ENCODE data around the gene MAD2L2.

The MAD2L2 gene

DNA sequence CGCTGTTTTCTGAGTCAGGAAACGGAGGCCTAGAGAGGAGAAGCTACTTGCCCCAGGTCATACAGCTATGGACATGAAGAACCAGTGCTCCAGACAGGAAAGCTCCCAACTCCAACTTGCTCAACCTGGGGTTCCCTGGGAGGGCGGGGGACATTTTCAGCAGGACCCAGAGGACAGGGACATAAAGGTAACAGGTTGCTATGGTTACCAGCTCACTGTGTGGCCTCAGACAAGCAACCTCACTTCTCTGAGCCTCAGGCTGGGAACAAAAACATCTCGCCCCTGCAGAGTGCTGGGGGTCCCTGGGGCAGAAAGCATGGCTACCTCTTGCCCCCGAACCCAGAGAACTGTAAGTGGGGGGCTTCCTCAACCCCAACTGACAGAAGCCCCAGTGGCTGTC, 42.8 kb downstream of the MAD2L2 start:
- DNase-seq (ENCODE audit: low read depth in 1 of 2, low spot score in 1 of 2), result no peak

DNA sequence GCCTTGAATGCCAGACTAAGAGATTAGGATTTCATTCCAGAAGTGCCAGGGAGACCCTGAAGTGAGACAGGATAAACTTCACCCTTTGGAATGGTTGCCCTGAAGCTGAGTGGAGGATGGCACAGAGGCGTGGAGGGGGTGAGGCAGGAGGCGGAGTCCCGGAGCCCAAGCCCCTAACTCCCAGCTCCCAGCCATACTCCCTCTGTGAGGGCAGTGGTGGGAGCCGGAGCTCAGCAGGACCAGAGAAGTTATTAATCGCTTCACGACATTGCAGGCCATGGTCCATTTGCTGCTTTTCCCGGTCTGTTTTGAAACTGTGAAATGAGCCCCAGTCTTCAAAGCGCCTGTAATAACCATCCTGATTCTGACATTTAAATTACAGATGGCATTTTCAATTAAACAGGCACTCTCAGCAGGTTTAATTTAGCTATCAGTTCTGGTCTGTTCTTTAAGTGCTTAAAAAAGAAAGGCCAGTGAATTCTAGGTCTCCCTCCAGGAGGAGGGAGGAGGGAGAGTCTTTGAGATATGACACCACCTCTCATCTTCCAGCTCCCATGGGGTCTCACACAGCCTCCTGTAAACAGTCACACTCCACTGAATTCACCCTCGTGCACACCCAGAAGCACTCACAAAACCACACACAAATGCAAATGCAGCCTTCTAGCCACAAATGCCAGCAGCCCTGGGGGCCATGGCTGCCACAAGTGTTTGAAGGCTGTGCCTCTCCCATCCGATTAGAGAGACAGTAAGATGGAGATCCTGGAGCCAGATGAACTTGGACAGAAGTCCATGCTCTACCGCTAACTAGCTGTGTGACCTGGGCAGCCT, 46.4 kb downstream of the MAD2L2 start:
- DNase-seq (ENCODE audit: low read depth in 1 of 2, low spot score in 1 of 2), result no peak

DNA sequence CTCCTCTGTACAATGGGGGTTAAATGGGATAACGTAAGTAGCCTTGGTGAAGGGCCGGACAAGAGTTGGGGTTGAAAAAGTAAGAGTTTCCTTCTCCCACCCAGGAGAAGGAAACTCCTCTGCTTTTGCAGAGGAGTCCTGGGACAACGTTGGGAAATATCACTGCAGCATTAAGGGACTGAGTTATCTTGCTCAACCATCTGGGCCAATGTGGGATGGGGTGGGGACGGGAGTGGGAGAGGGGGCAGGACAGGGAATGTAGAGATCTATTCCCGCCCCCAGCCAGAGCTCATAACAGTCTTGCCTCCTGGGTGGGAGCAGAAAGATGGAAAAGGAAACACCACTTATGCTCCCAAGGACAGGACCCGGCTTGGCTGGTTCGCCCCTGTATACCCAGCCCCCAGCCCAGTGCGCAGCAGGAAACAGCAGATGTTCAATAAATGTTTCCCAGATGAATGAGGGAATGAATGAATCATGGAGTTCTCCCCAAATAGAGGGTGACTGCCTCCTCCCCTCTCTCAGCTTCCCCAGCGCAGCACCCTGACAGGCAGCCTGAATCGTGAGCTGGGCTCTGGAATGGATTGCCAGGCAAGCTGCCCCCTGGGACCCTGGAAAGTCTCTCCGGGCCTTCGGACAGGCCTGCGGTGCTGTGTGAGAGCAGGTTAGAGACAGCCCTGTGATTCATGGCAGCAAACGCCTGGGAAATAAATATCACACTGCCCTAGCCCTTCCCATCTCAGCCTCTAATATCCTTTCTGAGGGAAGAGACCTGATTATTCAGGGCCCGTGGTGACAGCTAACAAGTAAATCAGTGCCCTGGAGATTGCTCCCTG, 51.5 kb downstream of the MAD2L2 start:
- no peak for DNase-seq (ENCODE audit: low read depth in 1 of 2, low spot score in 1 of 2)

DNA sequence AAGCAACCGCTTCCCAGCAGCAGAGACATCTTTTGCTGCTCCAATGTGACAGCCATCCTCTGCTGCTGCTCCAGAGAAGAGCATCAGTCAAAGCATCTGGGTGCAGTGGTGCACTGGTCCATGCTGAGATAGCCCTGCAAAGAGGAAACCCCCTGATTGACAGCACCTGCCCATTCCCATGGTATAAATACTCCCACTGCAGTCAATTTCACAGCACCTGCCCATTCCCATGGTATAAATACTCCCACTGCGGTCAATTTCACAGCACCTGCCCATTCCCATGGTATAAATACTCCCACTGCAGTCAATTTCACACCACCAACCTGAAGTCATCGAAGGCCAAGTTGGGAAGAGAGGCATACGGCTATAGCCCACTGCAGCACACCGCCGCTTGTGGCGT, 52.2 kb downstream of the MAD2L2 start:
- DNase-seq (ENCODE audit: low read depth in 1 of 2, low spot score in 1 of 2), result no peak

DNA sequence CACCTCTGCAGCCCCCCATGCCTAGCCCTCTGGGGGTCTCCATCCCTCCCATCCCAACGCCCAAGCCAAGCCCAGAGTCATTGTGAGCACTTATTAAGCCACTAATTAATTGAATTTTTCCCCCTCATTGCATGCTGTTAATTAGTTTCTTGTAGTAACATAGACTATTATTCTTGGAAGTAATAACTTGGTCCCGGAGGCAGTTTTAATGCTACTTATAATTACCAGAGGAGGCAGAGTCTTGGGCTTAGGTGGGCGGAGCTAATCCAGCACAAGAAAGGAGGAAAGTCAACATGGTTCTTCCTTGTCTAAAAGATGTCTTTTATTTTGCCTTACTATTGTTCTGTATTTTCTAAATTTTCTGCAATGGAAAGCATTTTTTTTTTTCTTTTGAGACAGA, 54.4 kb downstream of the MAD2L2 start:
- DNase-seq (ENCODE audit: low read depth in 1 of 2, low spot score in 1 of 2), result no peak
